ENCODE data around the gene UBE2D2.

The UBE2D2 gene

DNA sequence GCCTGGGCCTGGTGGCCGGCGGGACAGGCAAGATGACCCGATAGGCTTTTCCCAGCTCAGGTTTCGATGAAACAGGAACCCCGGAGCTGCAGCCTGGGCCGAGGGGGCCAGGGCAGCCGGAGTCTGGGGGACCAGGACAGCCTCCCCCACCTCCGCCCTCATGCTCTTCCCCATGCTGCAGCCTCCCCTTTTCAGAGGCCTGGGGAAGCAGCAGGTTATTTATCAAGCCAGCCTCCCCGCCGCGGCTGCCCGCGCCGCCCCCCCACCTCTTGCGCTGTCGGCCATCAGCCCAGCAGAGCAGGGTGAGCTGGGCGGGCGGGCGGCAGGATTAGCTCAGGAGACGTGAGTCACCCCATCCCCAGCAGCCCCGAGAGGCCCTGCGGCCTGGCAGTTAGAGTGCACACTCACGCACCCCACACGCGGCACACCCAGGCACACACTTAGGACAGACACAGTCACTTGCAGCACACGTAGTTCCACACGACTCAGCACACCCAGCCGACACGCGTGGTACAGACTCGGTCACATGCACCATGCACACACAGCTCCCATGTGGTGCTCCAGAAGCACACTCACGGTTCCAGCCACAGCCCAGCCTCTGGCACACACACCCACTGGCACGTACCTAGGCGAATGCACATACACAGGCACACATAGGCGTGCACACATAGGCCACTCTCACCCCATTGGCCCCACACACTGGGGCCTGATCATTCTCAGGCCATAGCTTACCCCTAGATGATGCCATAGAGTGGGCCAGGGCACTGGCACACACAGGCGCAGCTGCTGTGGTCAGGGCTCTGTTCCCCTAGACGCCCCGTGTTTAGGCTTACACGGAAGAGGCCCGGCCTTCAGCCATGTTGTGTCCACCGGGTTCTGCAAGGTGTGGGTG, 100.0 kb downstream of the UBE2D2 start:
- DNase-seq (ENCODE audit: low read depth): no peak

DNA sequence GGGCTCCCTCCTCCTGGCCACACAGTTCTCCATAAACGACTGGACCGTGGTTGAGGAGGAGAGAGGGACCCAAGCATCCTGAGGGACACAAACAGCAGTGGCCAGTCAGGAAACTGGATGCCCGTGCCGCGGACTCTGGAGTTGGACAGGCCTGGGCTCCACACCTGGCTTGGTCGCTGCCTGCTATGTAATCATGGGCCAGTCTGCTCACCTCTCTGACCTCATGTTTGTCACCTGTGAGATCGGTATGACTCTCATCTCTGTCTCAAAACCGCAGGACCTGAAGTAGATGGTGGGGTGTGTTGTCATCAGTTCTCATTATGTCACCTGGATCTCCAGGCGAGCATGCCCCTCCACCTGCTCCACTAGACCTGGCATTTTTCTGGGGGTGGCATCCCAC, 101.5 kb downstream of the UBE2D2 start:
- no peak for DNase-seq (ENCODE audit: low read depth)

- DNase-seq (ENCODE audit: low read depth): no peak
Observed at GRCh38 chr5:139663207-139664085, 102.3 kb downstream of the UBE2D2 start.

DNA sequence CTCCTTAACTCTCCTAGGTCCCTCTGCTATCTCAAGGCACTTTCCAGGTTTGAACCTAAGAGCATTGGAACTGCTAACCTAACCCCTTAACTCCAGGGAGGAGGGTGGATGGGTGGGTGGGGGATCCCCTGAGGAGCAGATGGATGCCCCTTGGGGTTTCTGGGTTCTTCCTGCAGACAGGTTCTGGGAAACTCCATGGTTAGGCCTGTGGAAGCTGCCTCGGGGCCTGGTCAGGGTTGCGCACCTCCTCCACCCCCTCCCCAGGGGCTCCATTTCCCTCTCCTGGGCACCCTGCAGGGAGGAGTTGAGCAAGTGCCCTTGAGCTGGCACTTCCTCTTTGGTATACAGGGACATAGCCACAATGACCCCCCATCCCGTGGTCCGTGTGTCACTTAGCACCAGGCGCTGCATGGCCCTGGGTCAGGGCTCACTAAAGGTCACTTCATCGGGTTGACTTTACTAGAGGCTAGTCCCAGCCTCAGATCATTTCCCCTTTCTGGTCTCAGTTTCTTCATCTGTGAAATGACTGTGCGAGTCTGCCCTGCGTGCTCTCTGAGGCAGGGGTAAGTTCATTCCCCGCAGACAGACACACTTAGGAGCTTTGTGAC, 103.1 kb downstream of the UBE2D2 start:
- no peak for DNase-seq (ENCODE audit: low read depth)

GRCh38 chr5:139664727-139665351, 103.7 kb downstream of the UBE2D2 start:
- DNase-seq (ENCODE audit: low read depth): no peak

DNA sequence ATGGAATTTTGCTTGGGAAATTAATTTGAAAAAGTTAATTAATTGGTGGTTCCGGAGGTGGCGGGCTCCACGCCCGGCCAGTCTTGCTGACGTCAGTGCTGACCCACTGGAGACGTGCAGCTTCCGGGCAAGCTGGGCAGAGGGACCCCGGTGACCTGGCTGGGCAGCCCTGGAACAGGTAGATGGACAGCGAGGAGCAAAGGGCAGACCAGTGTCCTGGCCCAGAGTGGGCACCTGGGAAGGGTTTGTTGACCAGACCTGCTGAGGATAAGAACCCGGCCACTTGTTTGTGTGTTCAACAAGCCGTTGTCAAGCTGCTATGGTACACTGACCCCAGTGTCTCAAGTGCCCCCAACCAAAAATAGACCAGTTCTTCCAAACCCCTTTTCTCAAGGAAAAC, 104.5 kb downstream of the UBE2D2 start:
- DNase-seq (ENCODE audit: low read depth): no peak

DNA sequence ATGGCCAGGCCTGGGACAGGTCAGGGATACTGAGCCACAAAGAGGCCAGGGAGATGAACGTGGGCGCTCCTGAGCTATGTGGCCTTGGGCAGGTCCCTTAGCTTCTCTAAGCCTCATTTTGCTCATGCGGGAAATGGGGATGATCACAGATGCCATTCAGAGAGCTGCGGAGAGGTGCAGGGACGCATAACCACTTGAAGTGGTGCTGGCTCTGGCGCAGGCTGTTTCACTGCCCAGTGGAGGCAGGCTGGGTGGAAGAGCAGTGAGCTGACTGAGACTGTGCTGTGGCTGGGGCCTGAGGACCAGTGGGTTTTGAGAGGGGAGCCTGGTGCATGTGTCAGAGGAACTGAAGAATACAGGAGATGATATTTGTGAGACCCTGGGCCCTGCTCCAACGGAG, 105.4 kb downstream of the UBE2D2 start:
- DNase-seq (ENCODE audit: low read depth): no peak

DNA sequence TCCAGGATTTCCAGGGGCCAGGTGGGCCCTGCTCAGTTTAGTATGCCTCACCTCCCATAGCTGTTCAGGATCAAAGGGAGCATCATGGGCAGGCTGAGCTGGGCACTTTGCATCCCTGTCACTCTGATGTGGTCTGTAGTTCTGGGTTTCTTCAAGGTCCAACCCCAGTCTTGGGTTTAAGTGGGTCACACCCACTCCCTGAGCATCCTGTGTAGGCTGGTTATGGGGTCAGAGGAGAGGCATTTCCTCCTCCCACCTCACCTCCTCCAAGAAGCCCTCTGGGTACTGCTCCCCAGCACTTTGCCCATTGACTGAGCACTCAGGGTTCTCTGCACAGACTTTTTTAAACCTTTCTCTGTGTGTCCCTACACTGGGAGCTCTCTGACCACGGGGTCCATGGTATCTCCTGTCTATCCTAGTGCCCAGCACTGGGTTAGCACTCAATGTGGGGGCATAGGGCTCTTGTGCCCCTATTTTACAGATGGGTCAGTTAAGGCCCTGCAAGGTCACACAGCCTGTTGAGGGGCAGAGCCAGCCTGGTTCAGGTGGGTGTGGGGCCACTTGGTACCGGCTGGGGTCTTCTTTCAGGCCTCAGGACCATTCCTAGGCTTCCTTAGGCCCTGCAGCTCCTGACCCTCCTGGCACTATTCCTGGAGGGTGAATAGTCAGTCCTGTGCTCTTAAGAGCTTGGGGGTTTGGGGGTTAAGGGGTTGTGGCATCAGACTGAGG, 106.0 kb downstream of the UBE2D2 start:
- no peak for DNase-seq (ENCODE audit: low read depth)

DNA sequence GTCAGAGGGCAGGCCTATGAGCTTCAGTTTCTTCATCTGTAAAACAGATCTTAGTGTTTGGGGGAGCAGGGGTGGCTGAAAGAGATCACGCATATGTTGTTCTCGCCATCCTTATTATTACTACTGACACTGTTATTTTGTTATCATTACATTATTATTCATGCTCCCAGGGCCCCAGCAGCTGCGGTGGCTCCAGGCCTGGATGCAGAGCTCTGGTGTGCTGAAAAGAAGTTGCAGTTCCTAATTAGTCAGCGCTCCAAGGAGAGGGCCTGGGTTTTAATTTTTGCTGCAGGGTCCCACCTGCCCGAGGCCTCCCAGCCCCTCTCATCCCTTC, 106.6 kb downstream of the UBE2D2 start:
- no peak for DNase-seq (ENCODE audit: low read depth)

- DNase-seq (ENCODE audit: low read depth): no peak
Observed at GRCh38 chr5:139668064-139668880, 107.1 kb downstream of the UBE2D2 start.

GRCh38 chr5:139668924-139669661, 108.0 kb downstream of the UBE2D2 start:
- no peak for DNase-seq (ENCODE audit: low read depth)

GRCh38 chr5:139669662-139670368, 108.7 kb downstream of the UBE2D2 start:
- DNase-seq (ENCODE audit: low read depth): no peak

- no peak for DNase-seq (ENCODE audit: low read depth)
Observed at GRCh38 chr5:139670369-139671095, 109.4 kb downstream of the UBE2D2 start.

GRCh38 chr5:139671096-139671841, 110.1 kb downstream of the UBE2D2 start:
- no peak for DNase-seq (ENCODE audit: low read depth)

- DNase-seq (ENCODE audit: low read depth): no peak
Observed at GRCh38 chr5:139675213-139675612, 114.1 kb downstream of the UBE2D2 start.

DNA sequence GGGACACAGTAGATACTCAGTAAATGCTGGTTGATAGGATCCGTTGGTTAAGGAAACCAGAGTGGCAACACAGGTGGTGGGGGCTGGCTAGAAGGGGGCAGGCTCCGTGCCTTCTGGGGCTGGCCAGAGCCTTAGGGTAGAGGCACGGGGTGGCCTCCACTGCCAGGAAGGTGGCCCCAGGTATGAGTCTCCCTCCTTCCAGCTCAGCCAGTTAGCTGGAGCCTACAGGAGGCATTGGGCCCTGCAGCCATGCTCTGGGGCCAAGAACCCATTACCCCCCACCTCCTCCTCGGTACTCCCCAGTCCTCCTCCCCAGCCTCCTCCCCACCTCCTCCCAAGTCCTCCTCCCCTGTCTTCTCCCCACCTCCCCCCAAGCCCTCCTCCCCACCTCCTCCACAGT, 114.7 kb downstream of the UBE2D2 start:
- DNase-seq (ENCODE audit: low read depth): no peak

DNA sequence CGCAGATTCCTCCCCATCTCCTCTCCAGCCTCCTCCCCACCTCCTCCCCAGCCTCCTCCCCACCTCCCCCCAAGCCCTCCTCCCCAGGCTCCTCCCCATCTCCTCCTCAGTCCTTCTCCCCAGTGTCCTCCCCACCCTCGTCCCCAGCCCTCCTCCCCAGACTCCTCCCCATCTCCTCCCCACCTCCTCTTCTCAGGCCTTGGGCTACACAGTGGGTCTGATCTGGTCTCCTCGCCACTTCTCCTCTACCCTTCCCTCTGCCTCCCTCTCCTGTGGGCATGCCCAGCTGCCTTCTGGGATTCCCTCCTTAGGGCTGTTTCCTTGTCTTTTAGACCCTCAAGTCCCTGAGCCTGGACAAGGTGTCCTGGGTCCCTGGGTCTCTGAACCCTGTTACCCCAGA, 115.3 kb downstream of the UBE2D2 start:
- DNase-seq (ENCODE audit: low read depth): no peak
